GM12875 (cell line): ENCODE results near the gene DPYSL5.

Experiments
- H3K4me3 ChIP-seq: one replicate; pipeline ENCODE4 v1.5.1; 2011; ENCODE audit warnings: low read depth, low read length, control low read depth
- TF ChIP-seq, protein P1 (sequence below): IDR thresholded peaks from 2 replicates; pipeline ENCODE4 v1.5.1; 2011; ENCODE audit warnings: low read depth, mild to moderate bottlenecking, control low read depth, inconsistent platforms, low read length, moderate library complexity, borderline replicate concordance; ENCODE audit not compliant: insufficient read depth

Gene DPYSL5

GRCh38 chr2:26964446-26965130 is 116.7 kb downstream of the DPYSL5 start:
- TF ChIP-seq, protein P1, sequence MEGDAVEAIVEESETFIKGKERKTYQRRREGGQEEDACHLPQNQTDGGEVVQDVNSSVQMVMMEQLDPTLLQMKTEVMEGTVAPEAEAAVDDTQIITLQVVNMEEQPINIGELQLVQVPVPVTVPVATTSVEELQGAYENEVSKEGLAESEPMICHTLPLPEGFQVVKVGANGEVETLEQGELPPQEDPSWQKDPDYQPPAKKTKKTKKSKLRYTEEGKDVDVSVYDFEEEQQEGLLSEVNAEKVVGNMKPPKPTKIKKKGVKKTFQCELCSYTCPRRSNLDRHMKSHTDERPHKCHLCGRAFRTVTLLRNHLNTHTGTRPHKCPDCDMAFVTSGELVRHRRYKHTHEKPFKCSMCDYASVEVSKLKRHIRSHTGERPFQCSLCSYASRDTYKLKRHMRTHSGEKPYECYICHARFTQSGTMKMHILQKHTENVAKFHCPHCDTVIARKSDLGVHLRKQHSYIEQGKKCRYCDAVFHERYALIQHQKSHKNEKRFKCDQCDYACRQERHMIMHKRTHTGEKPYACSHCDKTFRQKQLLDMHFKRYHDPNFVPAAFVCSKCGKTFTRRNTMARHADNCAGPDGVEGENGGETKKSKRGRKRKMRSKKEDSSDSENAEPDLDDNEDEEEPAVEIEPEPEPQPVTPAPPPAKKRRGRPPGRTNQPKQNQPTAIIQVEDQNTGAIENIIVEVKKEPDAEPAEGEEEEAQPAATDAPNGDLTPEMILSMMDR, result no peak
- no peak overlapping the region for H3K4me3 ChIP-seq

DNA sequence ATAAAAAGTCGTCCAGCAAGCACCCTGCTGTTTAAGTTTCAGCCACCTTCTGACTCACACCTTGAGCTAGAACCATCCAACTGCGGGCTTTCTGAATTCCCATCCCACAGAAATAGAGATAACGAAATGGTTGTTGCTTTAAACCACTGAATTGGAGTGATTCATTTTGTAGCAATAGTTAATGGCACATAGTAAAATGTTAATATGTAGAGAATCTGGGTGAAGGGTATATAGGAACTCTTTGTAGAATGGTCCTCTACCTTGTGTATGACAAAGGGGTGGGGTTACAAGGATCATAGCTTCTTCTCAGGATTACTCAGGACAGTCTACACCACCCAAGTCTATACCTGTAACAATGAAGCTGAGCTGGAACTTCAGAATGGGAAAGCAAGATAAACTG is 120.1 kb downstream of the DPYSL5 start:
- H3K4me3 ChIP-seq, result no peak overlapping the region

DNA sequence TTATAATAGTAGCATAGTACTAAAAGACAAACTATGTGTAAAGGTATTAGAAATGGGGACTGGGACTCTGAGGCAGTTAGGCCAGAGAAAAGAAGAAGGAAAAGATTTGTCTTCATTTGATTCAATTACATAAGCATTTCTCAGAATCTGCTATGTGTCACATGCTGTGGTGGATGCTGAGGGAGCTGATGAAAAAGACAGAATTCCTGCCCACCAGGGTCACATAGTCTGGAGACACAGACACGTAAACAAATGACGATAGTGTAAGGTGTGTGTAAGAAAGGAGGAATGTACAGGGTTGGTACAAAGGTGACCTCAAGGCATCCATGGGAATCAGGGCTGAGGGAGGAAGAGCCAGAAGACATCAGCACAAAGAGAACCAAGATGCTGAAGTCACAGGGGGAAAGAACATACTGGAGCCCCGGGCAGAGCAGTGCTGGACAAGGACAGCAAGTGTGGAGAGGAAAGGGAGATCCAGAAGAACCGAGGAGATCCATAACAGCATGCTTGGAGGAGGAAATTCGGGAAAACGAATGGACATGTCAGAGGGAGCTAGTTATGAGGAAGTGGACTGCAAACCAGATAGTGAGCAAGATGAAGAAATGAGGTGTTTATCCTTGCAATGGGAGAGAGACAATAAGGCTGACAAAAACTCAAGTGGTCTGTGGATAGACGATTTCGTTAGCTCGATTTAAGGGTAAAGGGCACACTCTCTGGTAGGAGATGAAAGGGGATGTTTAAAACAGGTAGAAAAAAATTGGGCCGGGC is 121.3 kb downstream of the DPYSL5 start:
- no peak overlapping the region for H3K4me3 ChIP-seq
- TF ChIP-seq, protein P1, result no peak

More for the DNA sequence above, 120.1 kb downstream of the DPYSL5 start:
- TF ChIP-seq, protein P1, result no peak

- TF ChIP-seq, protein P1, result no peak
These were observed 122.5 kb downstream of the DPYSL5 start, which contains the start of gene MAPRE3 for GRCh38 chr2:26970244-26970927. MAPRE3 (plus strand) TSS chr2:26970637; CDS start chr2:27022219, 51,582 bp downstream.

GRCh38 chr2:26970928-26971627 is 123.1 kb downstream of the DPYSL5 start:
- TF ChIP-seq, protein P1, result no peak
- H3K4me3 ChIP-seq, result peak overlapping the region; percentile 57

More at GRCh38 chr2:26970244-26970927, 122.5 kb downstream of the DPYSL5 start, which contains the start of gene MAPRE3:
- H3K4me3 ChIP-seq, result peak within 1 kb of the TSS; percentile 57

DNA sequence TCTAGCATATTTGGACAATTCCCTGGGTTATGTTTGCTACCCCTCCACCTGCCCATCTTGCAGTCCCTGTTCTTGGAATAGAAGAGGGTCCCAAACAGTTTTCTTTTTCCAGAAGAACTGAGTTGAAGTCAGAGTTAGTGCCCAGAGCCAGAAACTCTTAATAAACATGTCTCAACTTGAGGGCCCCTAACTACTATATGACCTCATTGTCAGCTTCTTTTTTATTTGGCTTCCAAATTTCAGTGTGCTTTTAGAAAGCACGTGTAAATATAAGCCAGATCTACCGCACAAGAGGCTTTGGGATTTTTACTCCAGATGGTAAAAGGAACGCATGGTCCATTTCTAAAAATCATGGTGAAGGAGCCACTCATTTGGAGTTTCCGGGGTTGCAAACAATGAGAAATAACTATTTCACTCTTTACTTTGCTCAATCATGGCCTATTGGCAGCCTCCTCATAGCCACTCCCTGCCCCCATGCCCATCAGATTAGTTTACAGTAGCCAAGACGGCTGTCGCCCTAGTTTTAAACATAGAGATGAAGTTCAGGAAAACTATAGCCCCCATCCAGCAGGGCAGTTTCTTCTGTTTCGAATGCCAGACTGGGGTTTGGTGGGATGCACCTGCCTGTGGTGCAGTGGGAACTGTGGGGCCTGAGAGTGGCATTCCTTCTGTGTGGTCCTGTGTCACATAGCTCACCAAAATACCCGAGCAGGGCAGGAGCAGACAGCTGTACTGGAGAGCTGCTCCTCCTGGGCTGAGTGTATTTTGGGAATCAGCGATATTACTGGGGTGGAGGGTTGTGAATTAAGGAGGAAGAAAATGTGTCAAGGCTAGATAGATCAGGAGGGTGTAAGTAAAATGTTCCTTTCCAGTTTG is 124.2 kb downstream of the DPYSL5 start:
- TF ChIP-seq, protein P1, result no peak
- no peak overlapping the region for H3K4me3 ChIP-seq
